GM23248 (cell line): ENCODE data around the gene PLEK. TPM values are rescaled to one million over a fixed set of nuclear protein-coding genes. Genes with fewer than 3 reads are reported as not detected.

ENCODE experiments used
- polyA plus RNA-seq: library from polyadenylated mRNA; unstranded; fragments of >200 nt; fragmentation: Nextera tagmentation; extraction: Ambion mirVana; gene quantifications from 2 replicates; pipeline ENCODE4 v1.2.1, GENCODE V29; 2016
- total RNA-seq: library from RNA; depleted of rRNA; stranded (reverse); fragments of >200 nt; shearing (Covaris generic); gene quantifications from 2 replicates; pipeline ENCODE4 v1.2.3, GENCODE V29; 2014; rRNA removed

Gene PLEK
- total and polyA plus RNA-seq, 2 experiments from 2014 or later, result 0.15 TPM; not detected in 1

Other genes starting within 250 kb of the PLEK start
- 12.6 and 14.5 TPM in 2 replicates for gene PNO1, start 207.4 kb upstream of the PLEK start, total RNA-seq
- gene PNO1, start 207.4 kb upstream of the PLEK start, polyA plus RNA-seq, result 22.5 and 23.3 TPM in 2 replicates
- gene PPP3R1, start 112.8 kb upstream of the PLEK start, total RNA-seq, result 17.7 and 19.0 TPM in 2 replicates
- gene PPP3R1, start 112.8 kb upstream of the PLEK start, polyA plus RNA-seq, result 3.8 and 4.0 TPM in 2 replicates
- gene CNRIP1, start 45.3 kb upstream of the PLEK start, total RNA-seq, result 21.8 and 37.7 TPM in 2 replicates
- gene CNRIP1, start 45.3 kb upstream of the PLEK start, polyA plus RNA-seq, result 38.7 and 41.5 TPM in 2 replicates
- 0.38 and 0.65 TPM in 2 replicates for gene FBXO48, start 102.0 kb downstream of the PLEK start, total RNA-seq
- gene FBXO48, start 102.0 kb downstream of the PLEK start, polyA plus RNA-seq, result 0.67 and 1.0 TPM in 2 replicates
- 4.0 and 5.1 TPM in 2 replicates for gene APLF, start 102.3 kb downstream of the PLEK start, total RNA-seq
- 3.2 and 3.6 TPM in 2 replicates for gene APLF, start 102.3 kb downstream of the PLEK start, polyA plus RNA-seq